Activated effector memory CD4-positive, alpha-beta T cell treated with anti-CD3 and anti-CD28 coated beads, Interleukin-2, amount 50 U/mL, for 16 hours (primary cell): ENCODE results near the gene ARSI.

Source experiments
- DNase-seq: peaks from one replicate; pipeline ENCODE4 v3.0.0-alpha.2; 2020

The ARSI gene

GRCh38 chr5:150305557-150305956, 2.9 kb upstream of the ARSI start:
- no peak for DNase-seq

- DNase-seq, result no peak
Measured at GRCh38 chr5:150305095-150305494, 2.4 kb upstream of the ARSI start.

GRCh38 chr5:150304481-150305081, 1.9 kb upstream of the ARSI start:
- no peak for DNase-seq

- DNase-seq, result no peak
Measured at GRCh38 chr5:150303660-150304386, 1.1 kb upstream of the ARSI start.

- no peak for DNase-seq
Measured at GRCh38 chr5:150303070-150303615, 438 bp upstream of the ARSI start.

- DNase-seq, result no peak
Measured at GRCh38 chr5:150301901-150302300, 804 bp downstream of the ARSI start.

GRCh38 chr5:150301170-150301505, 1.6 kb downstream of the ARSI start:
- DNase-seq, result no peak

GRCh38 chr5:150300496-150301169, 2.1 kb downstream of the ARSI start:
- DNase-seq, result no peak

GRCh38 chr5:150299571-150300327, 3.0 kb downstream of the ARSI start:
- no peak for DNase-seq

GRCh38 chr5:150298701-150299451, 3.8 kb downstream of the ARSI start:
- DNase-seq, result no peak

- DNase-seq, result no peak
Measured at GRCh38 chr5:150297934-150298595, 4.6 kb downstream of the ARSI start.

- no peak for DNase-seq
Measured at GRCh38 chr5:150297236-150297890, 5.3 kb downstream of the ARSI start.

GRCh38 chr5:150296496-150296895, 6.2 kb downstream of the ARSI start:
- no peak for DNase-seq

- DNase-seq, result no peak
Measured at GRCh38 chr5:150295741-150296486, 6.8 kb downstream of the ARSI start.

- DNase-seq, result no peak
Measured at GRCh38 chr5:150295172-150295634, 7.5 kb downstream of the ARSI start.

GRCh38 chr5:150294551-150295071, 8.1 kb downstream of the ARSI start:
- no peak for DNase-seq

- DNase-seq, result no peak
Measured at GRCh38 chr5:150293091-150293941, 9.4 kb downstream of the ARSI start.

- no peak for DNase-seq
Measured at GRCh38 chr5:150291388-150292385, 11.0 kb downstream of the ARSI start.
